ENCODE measurements around the gene CTDP1. TPM values are rescaled to one million over a fixed set of nuclear protein-coding genes. Genes with fewer than 3 reads are reported as not detected.

CTDP1 gene
- total and polyA plus RNA-seq, 2 experiments from 2014 or later = 20.4 to 20.6 TPM

DNA sequence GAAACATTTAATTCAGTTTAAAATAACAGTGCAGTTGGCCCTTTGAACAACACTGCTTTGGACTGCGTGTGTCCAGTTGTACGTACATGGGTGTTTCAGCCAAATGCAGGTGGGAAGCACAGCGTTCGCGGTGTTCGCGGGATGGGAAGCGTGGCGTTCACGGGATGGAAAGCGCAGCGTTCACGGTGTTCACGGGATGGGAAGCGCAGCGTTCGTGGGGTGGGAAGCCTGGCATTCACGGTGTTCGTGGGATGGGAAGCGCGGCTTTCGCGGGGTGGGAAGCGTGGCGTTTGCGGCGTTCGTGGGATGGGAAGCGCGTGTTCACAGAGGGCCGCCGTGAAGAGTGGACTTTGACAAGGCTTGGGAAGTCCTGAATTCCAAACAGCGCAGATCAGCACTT is 47.6 kb downstream of the CTDP1 start:
- Histone ChIP-seq H3K4me1 (ENCODE audit: insufficient read depth) (no peaks in the 10 kb centered on the region), H3K9me3 (ENCODE audit: low read depth) (peaks cover 5% of the 10 kb centered on the region), H3K79me2 (no peaks in the 10 kb centered on the region), H3K4me2 (no peak overlapping the region), H4K20me1 (ENCODE audit: insufficient read depth, poor library complexity, severe bottlenecking) (no peaks in the 10 kb centered on the region), H3K9me2 (replicated peaks; ENCODE audit: insufficient read depth) (no peaks in the 10 kb centered on the region), H2AFZ (no peak overlapping the region), H3K36me3 (replicated peaks; ENCODE audit: insufficient read depth, low read depth) (no peaks in the 10 kb centered on the region), H3K27ac (no peak overlapping the region), H3K4me3 (no peak overlapping the region), H3K27me3 (no peaks in the 10 kb centered on the region)
- no peak for DNase-seq (ENCODE audit: low spot score)
- 97% methylated on average over 33 of the region's 33 CpGs for WGBS (ENCODE audit: low lambda C conversion rate, missing lambda C conversion rate)
- no peak for TF ChIP-seq EZH2 (IDR thresholded peaks at IDR 0.05; ENCODE audit: borderline replicate concordance)
- TF ChIP-seq EZH2phosphoT487 (IDR thresholded peaks at IDR 0.05; ENCODE audit: low read depth, severe bottlenecking, unreplicated experiment) = no peak
- TF ChIP-seq, protein P1, sequence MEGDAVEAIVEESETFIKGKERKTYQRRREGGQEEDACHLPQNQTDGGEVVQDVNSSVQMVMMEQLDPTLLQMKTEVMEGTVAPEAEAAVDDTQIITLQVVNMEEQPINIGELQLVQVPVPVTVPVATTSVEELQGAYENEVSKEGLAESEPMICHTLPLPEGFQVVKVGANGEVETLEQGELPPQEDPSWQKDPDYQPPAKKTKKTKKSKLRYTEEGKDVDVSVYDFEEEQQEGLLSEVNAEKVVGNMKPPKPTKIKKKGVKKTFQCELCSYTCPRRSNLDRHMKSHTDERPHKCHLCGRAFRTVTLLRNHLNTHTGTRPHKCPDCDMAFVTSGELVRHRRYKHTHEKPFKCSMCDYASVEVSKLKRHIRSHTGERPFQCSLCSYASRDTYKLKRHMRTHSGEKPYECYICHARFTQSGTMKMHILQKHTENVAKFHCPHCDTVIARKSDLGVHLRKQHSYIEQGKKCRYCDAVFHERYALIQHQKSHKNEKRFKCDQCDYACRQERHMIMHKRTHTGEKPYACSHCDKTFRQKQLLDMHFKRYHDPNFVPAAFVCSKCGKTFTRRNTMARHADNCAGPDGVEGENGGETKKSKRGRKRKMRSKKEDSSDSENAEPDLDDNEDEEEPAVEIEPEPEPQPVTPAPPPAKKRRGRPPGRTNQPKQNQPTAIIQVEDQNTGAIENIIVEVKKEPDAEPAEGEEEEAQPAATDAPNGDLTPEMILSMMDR (IDR thresholded peaks at IDR 0.05; ENCODE audit: poor library complexity) = no peak

DNA sequence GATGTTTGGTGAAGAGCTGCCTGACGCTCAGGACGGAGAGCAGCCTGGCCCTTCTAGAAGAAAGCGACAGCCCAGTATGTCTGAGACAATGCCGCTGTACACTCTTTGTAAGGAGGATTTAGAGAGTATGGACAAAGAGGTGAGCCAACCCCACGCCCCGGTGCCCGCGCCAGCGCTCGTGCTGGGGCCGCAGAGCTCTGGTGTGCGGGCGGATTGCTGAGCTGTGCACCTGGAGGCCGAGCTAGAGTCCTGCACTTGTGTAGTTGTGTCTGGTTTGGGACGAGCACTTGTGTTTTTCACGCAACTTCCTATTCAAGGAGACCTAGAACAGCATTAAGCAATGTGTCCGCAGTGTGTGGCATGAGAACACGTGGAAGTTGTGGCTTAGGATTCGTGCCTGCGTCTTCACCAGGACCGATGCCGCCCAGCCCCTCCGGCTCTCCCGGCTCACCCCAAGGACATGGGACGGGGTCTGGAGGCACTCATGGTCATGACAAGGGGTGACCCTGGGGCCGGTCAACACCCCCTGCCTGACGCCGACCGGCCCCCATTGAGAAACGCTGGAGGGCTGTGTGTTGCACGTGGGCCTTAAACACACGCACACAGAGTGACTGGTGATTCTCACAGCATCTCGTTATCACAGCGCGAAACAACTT is 49.5 kb downstream of the CTDP1 start:
- 96% methylated on average over 35 of the region's 35 CpGs for WGBS (ENCODE audit: low lambda C conversion rate, missing lambda C conversion rate)
- no peak for DNase-seq (ENCODE audit: low spot score)

GRCh38 chr18:79729611-79730010 is 50.0 kb downstream of the CTDP1 start:
- no peak for DNase-seq (ENCODE audit: low spot score)
- TF ChIP-seq EZH2phosphoT487 (IDR thresholded peaks at IDR 0.05; ENCODE audit: low read depth, severe bottlenecking, unreplicated experiment) (no peak), EZH2 (IDR thresholded peaks at IDR 0.05; ENCODE audit: borderline replicate concordance) (no peak)
- TF ChIP-seq, protein P1 (IDR thresholded peaks at IDR 0.05; ENCODE audit: poor library complexity) = no peak
- H3K4me3 ChIP-seq = no peak overlapping the region
- no peak overlapping the region for H3K27ac ChIP-seq
- H3K36me3 ChIP-seq (replicated peaks; ENCODE audit: insufficient read depth, low read depth) = no peaks in the 10 kb centered on the region
- H3K27me3 ChIP-seq = no peaks in the 10 kb centered on the region
- H3K9me3 ChIP-seq (ENCODE audit: low read depth) = peaks cover 5% of the 10 kb centered on the region
- no peaks in the 10 kb centered on the region for H3K9me2 ChIP-seq (replicated peaks; ENCODE audit: insufficient read depth)
- H3K4me1 ChIP-seq (ENCODE audit: insufficient read depth) = no peaks in the 10 kb centered on the region
- H3K4me2 ChIP-seq = no peak overlapping the region
- 99% methylated on average over 12 of the region's 12 CpGs for WGBS (ENCODE audit: low lambda C conversion rate, missing lambda C conversion rate)
- no peaks in the 10 kb centered on the region for H3K79me2 ChIP-seq
- no peaks in the 10 kb centered on the region for H4K20me1 ChIP-seq (ENCODE audit: insufficient read depth, poor library complexity, severe bottlenecking)
- no peak overlapping the region for H2AFZ ChIP-seq

More for the DNA sequence above, 49.5 kb downstream of the CTDP1 start:
- Histone ChIP-seq H3K4me2 (no peak overlapping the region), H2AFZ (no peak overlapping the region), H3K4me1 (ENCODE audit: insufficient read depth) (no peaks in the 10 kb centered on the region), H4K20me1 (ENCODE audit: insufficient read depth, poor library complexity, severe bottlenecking) (no peaks in the 10 kb centered on the region), H3K27ac (no peak overlapping the region), H3K79me2 (no peaks in the 10 kb centered on the region), H3K27me3 (no peaks in the 10 kb centered on the region), H3K4me3 (no peak overlapping the region), H3K36me3 (replicated peaks; ENCODE audit: insufficient read depth, low read depth) (no peaks in the 10 kb centered on the region), H3K9me2 (replicated peaks; ENCODE audit: insufficient read depth) (no peaks in the 10 kb centered on the region), H3K9me3 (ENCODE audit: low read depth) (peaks cover 5% of the 10 kb centered on the region)
- no peak for TF ChIP-seq EZH2 (IDR thresholded peaks at IDR 0.05; ENCODE audit: borderline replicate concordance)
- TF ChIP-seq, protein P1 (IDR thresholded peaks at IDR 0.05; ENCODE audit: poor library complexity) = no peak
- TF ChIP-seq EZH2phosphoT487 (IDR thresholded peaks at IDR 0.05; ENCODE audit: low read depth, severe bottlenecking, unreplicated experiment) = no peak

Measured in hepatocyte (in vitro differentiated cells).